Right renal pelvis (tissue), 4 donors: ENCODE data around the gene LSM11. TPM values are rescaled to one million over a fixed set of nuclear protein-coding genes. Genes with fewer than 3 reads are reported as not detected.

Experiments
- DNase-seq, 4 donors: peaks; one replicate each; pipeline ENCODE4 v3.0.0-alpha.2; 2013; ENCODE audit warnings: low read depth in 4 of 4, low spot score in 3 of 4, missing footprints in 1 of 4
- polyA plus RNA-seq, 4 donors: library from polyadenylated mRNA; unstranded; fragments of 120-200 nt; gene quantifications; one replicate each; pipeline ENCODE4 v1.2.1, GENCODE V29; 2013; ENCODE audit not compliant: insufficient read length in 4 of 4

Gene LSM11
- polyA plus RNA-seq, 4 donors, result 6.8 to 8.6 (median 8.2) TPM

DNA sequence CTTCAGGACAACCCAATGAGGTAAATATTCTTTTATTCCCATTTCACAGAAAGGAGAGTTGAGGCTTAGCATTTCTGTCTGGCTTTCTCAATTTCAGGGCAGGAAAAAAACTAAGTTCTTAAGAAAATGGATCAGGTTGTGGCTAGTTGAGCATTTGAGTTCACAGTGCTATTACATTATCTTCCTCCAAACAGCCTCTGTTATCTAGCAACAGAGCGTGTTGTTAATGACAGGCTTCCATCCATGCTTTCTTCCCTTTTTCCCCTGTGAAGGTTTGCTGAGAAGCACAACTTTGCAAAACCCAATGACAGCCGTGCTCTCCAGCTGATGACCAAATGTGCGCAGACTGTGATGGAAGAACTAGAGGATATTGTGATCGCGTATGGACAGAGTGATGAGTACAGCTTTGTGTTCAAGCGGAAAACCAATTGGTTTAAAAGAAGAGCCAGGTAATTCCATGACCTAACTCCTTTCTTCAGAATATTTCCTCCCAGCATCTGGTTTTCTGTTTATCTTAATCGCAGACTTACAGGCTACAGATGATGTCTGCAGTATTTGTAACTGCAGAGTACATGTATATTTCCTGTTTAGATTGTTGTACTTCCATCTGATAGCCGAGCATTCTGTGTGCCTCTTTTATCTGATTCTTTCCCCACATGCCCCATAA is 10.8 kb upstream of the LSM11 start:
- DNase-seq, result no peak

DNA sequence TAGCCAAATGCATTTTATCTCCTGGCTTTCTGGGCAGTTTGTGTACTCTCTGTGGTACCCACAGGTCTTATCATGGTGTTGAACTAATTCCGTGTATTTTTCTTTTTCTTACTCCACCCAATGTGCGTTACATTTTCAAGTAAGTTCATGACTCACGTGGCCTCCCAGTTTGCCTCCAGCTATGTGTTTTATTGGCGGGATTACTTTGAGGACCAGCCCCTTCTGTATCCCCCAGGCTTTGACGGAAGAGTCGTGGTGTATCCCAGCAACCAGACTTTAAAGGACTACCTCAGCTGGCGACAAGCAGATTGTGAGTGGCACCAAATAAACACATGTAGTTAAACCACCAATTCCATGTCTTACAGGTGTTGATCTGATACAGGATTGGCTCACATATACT is 9.1 kb upstream of the LSM11 start:
- no peak for DNase-seq

DNA sequence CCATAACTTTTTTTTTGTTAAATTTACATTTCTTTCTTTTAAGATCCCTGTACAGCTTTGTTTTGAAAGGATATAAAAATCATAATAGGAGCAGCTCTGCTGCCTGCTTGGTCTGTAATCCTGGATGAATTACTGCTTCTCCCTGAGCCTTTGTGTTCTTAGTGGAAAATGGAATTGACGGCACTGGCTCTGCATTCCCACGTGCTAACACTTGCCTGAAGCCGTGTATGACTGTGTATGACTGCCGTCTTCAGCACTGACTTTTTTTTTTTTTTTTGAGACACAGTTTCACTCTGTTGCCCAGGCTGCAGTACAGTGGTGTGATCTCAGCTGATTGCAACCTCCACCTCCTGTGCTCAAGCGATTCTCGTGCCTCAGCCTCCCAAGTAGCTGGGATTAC is 7.5 kb upstream of the LSM11 start:
- DNase-seq, result no peak

DNA sequence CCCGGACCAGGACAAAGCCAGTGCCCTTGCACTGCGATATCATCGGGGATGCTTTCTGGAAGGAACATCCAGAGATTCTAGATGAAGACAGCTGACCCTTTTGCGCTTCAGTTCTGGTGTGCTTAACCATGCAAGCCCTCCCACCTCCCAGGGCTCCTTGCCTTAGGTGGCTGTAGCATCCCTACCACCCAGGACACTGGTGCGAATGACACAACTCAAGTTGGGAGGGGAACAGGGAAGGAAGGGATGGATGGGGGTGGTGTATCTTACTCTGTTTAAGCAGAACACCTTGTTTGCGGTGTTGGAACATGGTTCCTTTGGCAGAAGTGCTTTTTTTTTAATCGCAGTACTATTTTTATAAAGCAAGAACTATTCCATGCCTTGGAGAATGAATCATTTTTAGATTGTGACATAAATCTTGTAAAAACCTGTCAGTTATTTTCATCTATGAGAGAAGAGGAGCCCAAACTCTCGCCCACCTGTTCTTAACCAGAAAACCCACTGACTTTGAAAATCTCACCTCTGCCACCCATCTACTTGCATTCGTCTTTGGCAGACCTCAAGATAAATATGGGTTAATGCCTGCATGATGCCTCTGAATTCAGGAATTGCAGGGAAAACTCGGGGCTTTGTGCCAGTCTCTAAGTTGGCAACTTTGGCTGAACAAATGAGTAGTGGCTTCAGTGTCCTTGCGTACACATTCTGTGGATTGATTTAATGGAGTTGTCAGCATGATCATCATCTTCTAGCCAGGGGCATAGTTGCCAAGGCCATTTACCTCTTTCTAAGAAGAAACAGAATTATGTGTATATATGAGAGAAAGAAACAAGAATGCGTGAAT is 3.9 kb upstream of the LSM11 start:
- DNase-seq, result no peak

DNA sequence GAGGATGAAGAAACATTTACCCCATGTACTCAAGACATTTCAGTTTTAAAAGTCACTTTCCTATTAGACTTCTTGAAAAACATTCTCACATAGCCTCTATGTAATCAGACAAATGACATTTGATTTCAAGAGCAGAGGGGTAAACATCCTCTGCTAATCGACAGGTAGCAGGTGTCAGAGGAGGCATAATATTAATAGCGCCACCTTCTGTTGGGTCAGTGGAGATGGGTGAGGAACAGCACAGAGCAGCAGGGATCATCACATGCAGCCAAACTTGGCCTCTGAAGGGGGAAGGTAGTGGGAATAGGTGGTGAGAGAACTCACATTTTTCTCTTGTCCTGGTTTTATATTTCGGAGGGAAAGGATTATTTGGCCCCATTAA is 3.3 kb upstream of the LSM11 start:
- no peak for DNase-seq

DNA sequence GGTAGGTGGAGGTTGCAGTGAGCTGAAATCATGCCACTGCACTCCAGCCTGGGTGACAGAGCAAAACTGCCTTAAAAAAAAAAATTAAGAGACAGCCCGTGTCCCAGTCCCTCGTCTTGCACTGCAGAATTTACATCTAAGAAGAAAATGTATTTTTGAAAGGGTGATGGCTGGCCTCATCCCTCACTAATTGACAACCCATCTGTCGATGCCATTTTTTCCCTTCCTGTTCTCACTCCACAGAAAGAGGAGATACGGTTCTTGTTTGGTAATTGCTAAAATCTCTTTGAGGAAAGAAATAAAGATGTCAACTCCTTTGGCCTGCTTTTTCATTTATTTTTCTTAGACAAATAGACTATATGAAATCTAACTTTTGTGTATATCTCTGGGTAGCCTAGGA is 2.4 kb upstream of the LSM11 start:
- no peak for DNase-seq

DNA sequence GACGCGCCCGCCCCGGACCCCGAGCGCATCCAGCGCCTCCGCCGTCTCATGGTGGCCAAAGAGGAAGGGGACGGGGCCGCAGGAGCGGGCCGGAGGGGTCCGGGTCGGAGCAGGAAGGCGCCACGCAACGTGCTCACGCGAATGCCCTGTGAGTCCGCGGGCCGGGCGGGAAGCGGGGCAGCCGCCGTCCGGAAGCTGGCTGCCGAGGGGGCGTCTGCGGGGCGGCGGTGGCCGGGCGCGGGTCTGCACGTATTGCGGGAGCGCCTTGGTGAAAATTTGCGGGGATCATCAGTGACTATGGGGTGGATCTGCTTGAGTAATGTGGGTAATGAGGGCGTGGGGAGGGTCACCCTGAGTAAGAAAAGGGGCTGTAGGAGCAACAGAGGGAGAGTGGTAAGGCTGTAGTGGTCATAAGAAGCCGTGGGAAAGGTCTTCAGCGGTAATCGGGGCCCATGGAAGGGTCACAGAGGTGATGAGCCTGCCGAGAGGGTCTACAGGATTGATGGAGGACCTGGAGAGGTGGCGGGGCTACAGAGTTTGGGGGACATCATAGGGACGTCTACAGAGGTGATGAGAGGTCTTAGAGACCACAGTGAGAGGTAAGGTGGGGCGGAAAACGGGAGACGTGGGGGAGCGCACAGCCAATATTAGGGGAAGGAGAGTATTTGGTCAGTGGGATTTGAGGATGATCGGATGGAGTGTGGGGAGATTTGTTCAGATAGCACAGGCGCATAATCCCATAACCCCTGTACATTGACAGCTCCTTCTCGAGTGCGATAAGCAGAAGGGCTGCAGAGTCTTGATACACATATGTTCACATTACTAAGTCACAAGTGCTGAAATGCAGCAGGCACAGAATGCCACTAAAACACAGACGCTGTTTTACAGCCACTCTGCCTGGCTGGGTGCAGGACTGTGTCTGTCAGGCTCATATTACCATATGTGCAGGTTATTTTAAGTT is 819 bp downstream of the LSM11 start:
- DNase-seq, result no peak

DNA sequence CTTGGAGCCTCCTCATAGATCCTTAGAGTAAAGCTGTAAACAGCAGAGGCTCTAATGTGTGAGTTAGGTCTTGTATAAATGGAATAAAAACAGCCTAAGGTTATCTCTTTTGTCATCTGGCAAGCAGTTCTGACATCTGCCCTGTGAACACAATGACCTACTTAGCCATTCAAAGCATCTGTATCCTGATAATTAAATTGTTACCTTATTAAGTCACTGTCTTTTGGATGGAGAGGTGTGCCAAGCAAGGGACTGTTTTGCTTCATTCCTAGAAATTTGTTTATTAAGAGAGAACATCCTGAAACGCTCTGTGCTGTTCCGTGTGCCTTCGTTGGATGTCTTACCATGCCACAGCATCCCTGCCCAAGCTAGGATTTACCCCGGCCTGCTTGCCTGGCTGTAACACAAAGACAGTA is 1.5 kb downstream of the LSM11 start:
- no peak for DNase-seq

DNA sequence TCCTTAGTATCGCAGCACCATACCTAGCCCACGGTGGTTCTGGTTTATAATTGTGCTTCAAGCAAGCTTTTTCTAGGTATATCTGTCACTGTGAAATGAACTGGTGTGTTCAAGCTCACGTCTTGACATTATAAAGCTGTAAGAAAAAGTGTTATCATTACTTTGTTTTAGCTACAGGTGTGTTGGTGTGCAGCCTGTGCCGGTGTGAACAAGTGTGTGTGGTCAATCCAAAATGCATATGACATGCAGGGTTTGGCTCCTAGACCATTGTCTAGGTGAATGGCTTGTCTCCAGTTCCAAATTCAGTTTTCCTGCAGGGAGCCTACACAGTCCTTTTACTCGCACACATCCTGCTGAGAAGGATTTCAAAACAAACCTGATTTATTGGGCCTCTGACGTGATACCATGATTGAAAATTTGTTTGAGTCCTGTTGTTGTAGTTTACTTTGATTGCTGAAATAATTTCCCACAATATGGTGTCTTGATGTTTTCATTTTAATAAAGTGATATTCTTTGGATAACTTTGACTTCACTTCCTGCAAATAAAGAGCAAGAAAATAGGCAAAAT is 3.7 kb downstream of the LSM11 start:
- no peak for DNase-seq

DNA sequence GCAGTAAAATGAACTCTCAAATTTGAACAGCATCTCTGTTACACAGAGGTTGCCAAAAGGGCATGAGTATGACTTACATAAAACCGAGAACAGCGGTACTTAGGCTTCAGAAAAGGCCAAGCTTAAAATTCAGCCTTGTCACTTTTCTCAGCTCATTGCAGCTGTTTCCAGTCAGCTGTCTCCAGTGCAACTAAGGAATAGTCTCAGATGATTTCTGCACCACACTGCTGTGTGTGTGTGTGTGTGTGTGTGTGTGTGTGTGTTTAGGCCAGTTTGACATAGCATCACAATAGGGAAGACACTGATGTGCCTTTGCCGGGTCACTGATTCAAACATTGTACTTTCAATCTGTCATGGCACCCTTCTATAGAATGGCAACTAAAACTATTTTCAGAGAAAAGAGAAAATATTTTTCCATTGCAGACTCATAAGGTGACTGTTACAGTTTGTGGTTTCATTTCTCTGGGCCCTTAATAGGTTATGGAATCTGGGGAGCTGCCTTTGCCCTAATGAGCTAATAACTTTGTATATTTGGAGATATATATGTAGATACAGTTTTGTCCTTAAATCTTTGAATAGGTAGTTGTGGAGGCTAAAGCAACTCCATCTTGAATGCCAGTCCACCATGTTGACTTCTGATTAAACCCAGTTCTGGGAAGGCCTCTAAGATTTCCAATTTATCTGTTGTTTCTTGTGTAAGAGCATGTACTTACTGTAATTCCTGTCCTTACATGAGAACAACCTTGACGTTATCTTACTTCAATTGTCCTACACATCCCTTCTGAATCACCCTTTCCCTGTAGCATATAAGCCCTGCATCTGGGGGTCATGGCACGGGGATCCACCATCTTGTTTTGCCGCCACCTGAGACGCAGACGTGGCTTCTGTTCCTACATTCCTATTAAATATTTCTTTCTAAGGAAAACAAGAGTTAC is 4.5 kb downstream of the LSM11 start:
- no peak for DNase-seq

DNA sequence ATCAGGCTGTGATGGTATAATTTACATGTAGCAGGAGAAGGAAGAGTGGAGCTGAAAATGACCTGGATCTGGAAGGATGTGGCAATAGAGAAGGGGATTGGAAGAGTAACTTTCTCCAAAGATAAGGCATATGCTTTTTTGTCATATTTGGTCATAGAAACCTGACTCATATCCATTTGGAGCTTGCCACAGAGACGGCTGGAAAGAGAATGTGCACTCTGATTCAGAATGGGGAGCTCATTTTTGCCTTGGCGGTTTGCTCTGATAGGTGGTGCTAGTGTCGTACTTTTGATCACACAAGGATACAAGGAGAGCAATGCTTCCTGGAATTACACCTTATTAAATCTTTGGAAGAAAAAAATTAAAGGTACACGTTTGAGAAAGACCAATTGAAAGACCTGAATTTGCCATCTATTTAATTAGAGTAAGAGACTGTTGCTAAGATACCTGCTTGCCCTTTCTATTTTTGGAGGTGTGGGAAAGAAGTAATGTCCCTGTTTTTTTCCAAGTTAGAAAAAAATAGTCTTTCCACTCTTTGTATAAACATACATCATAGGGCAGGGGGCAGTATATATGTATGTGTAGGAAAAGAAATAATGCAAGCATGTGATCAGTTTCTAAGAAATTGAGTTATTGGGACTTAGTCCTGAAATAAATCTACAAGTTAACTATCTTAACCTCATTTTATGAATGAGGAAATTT is 5.4 kb downstream of the LSM11 start:
- DNase-seq, result no peak

DNA sequence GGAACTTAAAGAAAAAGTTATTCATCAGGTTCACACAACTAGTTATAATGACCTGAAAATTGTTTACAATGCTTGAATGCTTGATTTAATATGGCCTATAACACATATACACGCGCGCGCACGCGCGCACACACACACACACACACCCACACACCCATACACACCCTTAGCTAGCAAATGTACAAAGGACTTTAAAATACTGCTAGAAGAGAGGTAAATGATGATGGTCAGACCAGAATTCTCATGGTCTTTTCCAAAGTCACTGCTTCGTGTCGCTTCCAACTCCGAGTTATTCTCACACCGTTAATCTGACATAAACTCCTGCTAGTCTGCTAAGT is 5.9 kb downstream of the LSM11 start:
- DNase-seq, result no peak

DNA sequence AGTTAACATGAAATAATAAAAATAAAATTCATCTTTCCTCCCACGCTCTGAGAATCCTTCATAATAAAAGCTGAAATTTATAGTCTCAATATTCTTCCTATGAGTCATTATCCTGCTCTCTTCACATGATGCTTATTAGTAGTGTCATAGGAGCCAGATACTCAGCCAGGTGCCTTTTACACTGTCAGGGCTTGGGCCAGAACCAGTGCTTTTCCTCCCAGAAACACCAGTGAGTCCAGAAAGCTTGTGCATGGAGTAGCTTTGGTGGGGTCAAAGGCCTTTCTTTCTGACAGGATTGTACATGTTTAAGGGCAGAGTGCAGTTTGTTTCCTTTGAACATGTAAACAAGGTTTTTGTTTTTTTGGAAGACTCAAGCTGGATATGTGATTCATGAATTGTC is 6.8 kb downstream of the LSM11 start:
- DNase-seq, result no peak

DNA sequence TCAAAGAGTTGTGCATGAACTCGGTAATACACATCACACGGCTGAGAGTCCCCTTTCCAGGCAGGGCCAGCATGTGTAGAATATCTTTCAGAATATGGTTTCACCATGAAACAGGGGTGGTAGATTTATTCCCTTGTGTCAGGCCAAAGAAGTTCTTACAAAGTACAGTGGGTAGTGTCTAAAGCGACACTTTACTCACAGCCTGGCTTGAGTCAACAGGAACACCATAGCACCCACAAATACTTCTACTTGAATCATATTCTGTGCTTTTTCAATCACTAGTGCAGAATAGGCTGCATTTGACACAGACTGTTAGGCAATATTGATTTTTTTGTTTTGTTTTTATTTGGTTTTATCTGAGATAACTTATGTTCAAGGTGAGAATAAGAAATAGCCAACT is 12.6 kb downstream of the LSM11 start:
- no peak for DNase-seq

DNA sequence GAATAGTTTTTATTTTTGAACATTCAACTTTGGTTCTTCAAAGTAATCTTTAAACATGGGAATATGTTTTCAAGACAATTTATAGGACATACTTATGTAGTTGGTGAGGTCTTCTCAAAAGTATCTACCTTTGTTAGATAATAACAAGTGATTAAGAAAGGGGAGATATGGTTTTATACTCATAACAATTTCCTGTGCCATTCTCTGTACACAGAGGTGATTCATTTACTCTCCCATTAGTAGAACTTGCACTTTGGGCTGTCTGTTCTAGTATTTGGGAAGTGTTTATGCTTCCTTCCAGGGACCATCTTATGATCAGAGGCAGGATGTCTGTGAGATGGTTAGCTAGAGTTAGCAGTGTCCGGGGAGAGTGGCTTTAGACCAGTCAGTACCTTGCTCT is 15.2 kb downstream of the LSM11 start:
- DNase-seq, result no peak

DNA sequence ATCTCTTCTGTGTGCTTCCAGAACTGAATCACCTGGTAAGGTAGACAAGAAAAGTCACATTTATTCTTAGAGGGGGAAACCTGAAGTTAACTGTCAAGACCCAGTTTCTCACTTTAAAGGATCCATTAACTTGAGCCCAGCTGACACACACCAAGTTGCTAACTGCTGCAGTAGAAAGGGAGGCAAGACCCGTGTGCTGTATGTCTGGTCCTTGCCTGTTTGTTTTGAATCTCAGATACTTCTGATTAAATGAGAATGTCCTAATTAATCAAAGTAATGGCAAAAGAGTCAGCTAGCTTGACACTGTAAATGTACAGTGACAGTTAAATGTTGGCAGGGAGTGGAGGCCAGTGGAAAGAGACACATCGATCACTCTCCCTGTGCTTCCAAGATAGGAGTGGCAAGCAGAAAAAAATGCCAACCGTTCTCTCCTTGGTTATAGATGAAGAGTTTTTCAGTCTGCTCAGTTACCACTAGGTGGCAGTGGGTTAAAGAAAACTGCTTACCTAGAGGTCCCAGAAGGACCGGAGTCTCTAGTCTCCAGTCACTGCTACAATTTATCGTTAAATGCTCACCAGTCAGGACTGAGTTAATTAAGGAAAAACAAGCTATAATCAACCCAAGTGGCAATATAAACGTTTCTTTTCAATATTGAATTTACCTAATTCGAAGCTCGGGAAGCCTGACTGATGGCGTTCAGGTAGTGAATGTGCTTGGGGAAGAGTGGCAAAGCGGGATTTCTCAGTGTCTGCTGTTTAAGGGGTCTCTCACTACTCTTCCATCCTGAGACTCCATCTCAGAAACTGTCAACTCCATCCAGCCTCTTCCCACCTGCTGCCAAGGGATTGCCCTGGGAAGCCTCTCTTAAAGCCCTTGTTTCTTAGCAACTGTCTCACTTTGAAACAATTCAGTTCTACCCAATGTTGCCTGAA is 18.4 kb downstream of the LSM11 start:
- DNase-seq, result peak in 1 of 4 donors; percentile 47

DNA sequence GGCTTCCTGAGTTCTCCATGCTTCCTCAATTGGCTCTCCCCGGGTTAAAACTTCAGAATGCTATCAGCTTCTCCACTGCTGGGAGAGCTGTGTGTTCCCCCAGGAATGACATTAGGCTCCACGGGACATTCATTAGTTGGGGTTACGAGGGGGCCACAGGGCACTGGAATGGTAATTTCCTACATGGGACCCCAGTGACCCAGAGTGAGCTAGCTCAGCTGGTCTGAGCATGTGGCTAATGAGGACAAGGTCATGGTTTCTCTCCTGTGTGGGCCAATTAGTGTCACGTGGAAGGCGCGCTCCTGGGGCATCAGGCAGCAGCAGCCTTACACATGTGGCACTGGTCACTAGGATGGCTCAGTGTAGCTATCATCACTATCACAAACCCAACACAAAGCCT is 21.0 kb downstream of the LSM11 start:
- no peak for DNase-seq

DNA sequence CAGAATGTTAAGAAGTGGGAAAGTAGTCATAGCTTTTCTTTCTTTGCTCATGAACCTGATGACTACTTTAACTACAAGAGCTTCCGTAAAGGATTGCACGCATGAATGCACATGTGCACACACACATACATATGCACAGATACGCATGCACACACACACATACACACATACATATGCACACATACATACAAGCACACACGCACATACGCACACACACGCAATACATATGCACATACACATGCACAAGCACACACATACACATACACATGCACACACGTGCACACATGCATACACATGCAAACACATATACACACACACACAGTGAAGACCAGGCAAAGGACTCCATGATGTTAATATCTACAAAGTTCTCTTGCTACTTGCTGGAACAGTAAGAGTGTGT is 22.9 kb downstream of the LSM11 start:
- no peak for DNase-seq
